Ishikawa (cell line): ENCODE data around the gene CDK5R1.

Experiments used
- CREB1 ChIP-seq: IDR thresholded peaks from 2 replicates; pipeline ENCODE4 v1.6.1; 2012; ENCODE audit warnings: low read depth
- EP300 ChIP-seq: IDR thresholded peaks from 2 replicates; pipeline ENCODE4 v1.6.1; 2012; ENCODE audit warnings: borderline replicate concordance
- RAD21 ChIP-seq: IDR thresholded peaks from 2 replicates; pipeline ENCODE4 v1.6.1; 2012; ENCODE audit warnings: low read depth
- TEAD4 ChIP-seq: IDR thresholded peaks from 2 replicates; pipeline ENCODE4 v1.6.1; 2012

DNA sequence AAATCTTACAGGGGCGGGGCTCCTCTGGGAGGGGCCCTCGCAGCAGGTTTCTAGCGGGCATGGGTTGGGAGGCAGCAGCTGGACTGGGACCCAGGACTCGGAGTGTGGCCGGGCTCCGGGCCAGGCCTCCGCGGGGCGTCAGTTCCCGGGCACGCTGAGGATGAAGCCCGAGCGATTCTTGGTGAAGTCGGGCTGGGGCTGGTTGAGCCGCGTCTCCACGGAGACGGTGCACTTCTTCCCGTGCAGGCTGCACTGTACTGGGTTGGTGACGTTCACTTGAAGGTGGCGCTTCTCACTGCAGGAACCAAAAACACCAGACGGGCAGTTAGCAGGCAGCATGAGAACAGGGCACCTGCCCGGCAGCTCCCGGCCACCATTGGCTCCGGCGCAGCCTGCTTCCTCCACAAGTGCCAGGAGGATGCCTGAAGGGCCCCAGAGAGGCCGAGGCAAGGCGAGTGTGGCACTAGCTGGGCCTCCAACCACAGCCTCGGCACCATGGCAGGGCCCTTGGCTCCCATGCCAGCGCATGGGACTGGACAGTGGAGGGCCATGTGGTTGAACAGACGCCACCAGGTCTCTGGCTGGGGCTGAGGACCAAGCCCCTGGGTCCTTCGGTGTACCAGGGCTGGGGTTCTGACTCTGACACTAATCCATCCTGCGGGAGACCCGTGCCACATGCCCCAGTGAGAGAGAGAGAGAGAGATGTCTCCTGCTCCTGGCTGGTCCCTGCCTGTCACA lies 8.0 kb downstream of the CDK5R1 start:
- TF ChIP-seq RAD21 = 0 out of 2 replicates have a peak, but pooled peaks have one; percentile 15
- TF ChIP-seq EP300 = no peak; the same call in 1 of the 2 replicates
- TF ChIP-seq TEAD4 = no peak
- no peak for TF ChIP-seq CREB1
